ENCODE results near the gene SNX27.

SNX27 gene

GRCh38 chr1:151581451-151581850 is 30.4 kb upstream of the SNX27 start:
- ChIA-PET POLR2A (interaction anchor here (1.0 kb wide), 1 partner anchor 40 kb away, joined by 4 read pairs; no protein-coding TSS in a partner anchor), CTCF (interaction anchor here (2.3 kb wide), 1 partner anchor 13 kb away, joined by 11 read pairs; no protein-coding TSS in a partner anchor)
- TF ChIP-seq FOXK2 (IDR thresholded peaks at IDR 0.05) (no peak), SUZ12 (IDR thresholded peaks at IDR 0.05) (no peak), TARDBP (IDR thresholded peaks at IDR 0.05) (no peak), ARNT (IDR thresholded peaks at IDR 0.05) (no peak), BHLHE40 (IDR thresholded peaks at IDR 0.05; ENCODE audit: borderline replicate concordance) (no peak), ELF4 (IDR thresholded peaks at IDR 0.05) (no peak), FOXA1 (IDR thresholded peaks at IDR 0.05) (no peak), NFRKB (IDR thresholded peaks at IDR 0.05) (no peak), CTBP1 (IDR thresholded peaks at IDR 0.05; ENCODE audit: borderline replicate concordance) (no peak), SP1 (IDR thresholded peaks at IDR 0.05) (no peak), ZNF384 (IDR thresholded peaks at IDR 0.05) (no peak), HDGF (IDR thresholded peaks at IDR 0.05; ENCODE audit: borderline replicate concordance) (no peak), PKNOX1 (IDR thresholded peaks at IDR 0.05) (no peak), L3MBTL2 (conservative IDR thresholded peaks at IDR 0.05) (no peak), LEF1 (IDR thresholded peaks at IDR 0.05; ENCODE audit: borderline replicate concordance) (no peak), FOXM1 (IDR thresholded peaks at IDR 0.05; ENCODE audit: borderline replicate concordance) (no peak)
- DNase-seq (ENCODE audit: extremely low spot score), result no peak

GRCh38 chr1:151581921-151582320 is 29.9 kb upstream of the SNX27 start:
- no peak for DNase-seq (ENCODE audit: extremely low spot score)
- ChIA-PET POLR2A (interaction anchor here (1.0 kb wide), 1 partner anchor 41 kb away, joined by 4 read pairs; no protein-coding TSS in a partner anchor), CTCF (interaction anchor here (2.3 kb wide), 1 partner anchor 12 kb away, joined by 11 read pairs; no protein-coding TSS in a partner anchor)
- TF ChIP-seq FOXA1 (IDR thresholded peaks at IDR 0.05) (no peak), TARDBP (IDR thresholded peaks at IDR 0.05) (no peak), FOXM1 (IDR thresholded peaks at IDR 0.05; ENCODE audit: borderline replicate concordance) (no peak), BHLHE40 (IDR thresholded peaks at IDR 0.05; ENCODE audit: borderline replicate concordance) (no peak), HDGF (IDR thresholded peaks at IDR 0.05; ENCODE audit: borderline replicate concordance) (no peak), ZNF384 (IDR thresholded peaks at IDR 0.05) (no peak), CTBP1 (IDR thresholded peaks at IDR 0.05; ENCODE audit: borderline replicate concordance) (no peak), SP1 (IDR thresholded peaks at IDR 0.05) (no peak), FOXK2 (IDR thresholded peaks at IDR 0.05) (no peak), SUZ12 (IDR thresholded peaks at IDR 0.05) (no peak), ARNT (IDR thresholded peaks at IDR 0.05) (no peak), NFRKB (IDR thresholded peaks at IDR 0.05) (no peak), LEF1 (IDR thresholded peaks at IDR 0.05; ENCODE audit: borderline replicate concordance) (no peak)

GRCh38 chr1:151583796-151584195 is 28.1 kb upstream of the SNX27 start:
- DNase-seq (ENCODE audit: extremely low spot score), result no peak
- ChIA-PET POLR2A (no interaction called here), CTCF (interaction anchor here (0.9 kb wide), 1 partner anchor 10 kb away, joined by 5 read pairs; no protein-coding TSS in a partner anchor)
- TF ChIP-seq CTBP1 (IDR thresholded peaks at IDR 0.05; ENCODE audit: borderline replicate concordance) (no peak), SUZ12 (IDR thresholded peaks at IDR 0.05) (no peak), FOXK2 (IDR thresholded peaks at IDR 0.05) (no peak), L3MBTL2 (conservative IDR thresholded peaks at IDR 0.05) (no peak), ZNF384 (IDR thresholded peaks at IDR 0.05) (no peak), ARNT (IDR thresholded peaks at IDR 0.05) (no peak), LEF1 (IDR thresholded peaks at IDR 0.05; ENCODE audit: borderline replicate concordance) (no peak), SP1 (IDR thresholded peaks at IDR 0.05) (no peak), TARDBP (IDR thresholded peaks at IDR 0.05) (no peak), PKNOX1 (IDR thresholded peaks at IDR 0.05) (no peak)

- no peak for DNase-seq (ENCODE audit: extremely low spot score)
- ChIA-PET POLR2A (no interaction called here), CTCF (interaction anchor here (0.9 kb wide), 1 partner anchor 9 kb away, joined by 5 read pairs; no protein-coding TSS in a partner anchor)
- TF ChIP-seq SUZ12 (IDR thresholded peaks at IDR 0.05), result no peak
- TF ChIP-seq HDGF (IDR thresholded peaks at IDR 0.05; ENCODE audit: borderline replicate concordance), result no peak
- no peak for TF ChIP-seq NFRKB (IDR thresholded peaks at IDR 0.05)
- no peak for TF ChIP-seq FOXA1 (IDR thresholded peaks at IDR 0.05)
- TF ChIP-seq ELF4 (IDR thresholded peaks at IDR 0.05), result no peak
Observed at GRCh38 chr1:151584278-151584677, 27.6 kb upstream of the SNX27 start.

- ChIA-PET POLR2A (no interaction called here), CTCF (no interaction called here)
- no peak for TF ChIP-seq CTBP1 (IDR thresholded peaks at IDR 0.05; ENCODE audit: borderline replicate concordance)
- no peak for TF ChIP-seq LEF1 (IDR thresholded peaks at IDR 0.05; ENCODE audit: borderline replicate concordance)
- TF ChIP-seq FOXK2 (IDR thresholded peaks at IDR 0.05), result no peak
- no peak for TF ChIP-seq HDGF (IDR thresholded peaks at IDR 0.05; ENCODE audit: borderline replicate concordance)
- TF ChIP-seq ARNT (IDR thresholded peaks at IDR 0.05), result no peak
- no peak for TF ChIP-seq SP1 (IDR thresholded peaks at IDR 0.05)
- no peak for TF ChIP-seq PKNOX1 (IDR thresholded peaks at IDR 0.05)
- no peak for TF ChIP-seq FOXA1 (IDR thresholded peaks at IDR 0.05)
- TF ChIP-seq FOXM1 (IDR thresholded peaks at IDR 0.05; ENCODE audit: borderline replicate concordance), result no peak
- TF ChIP-seq TARDBP (IDR thresholded peaks at IDR 0.05), result no peak
- TF ChIP-seq ZNF384 (IDR thresholded peaks at IDR 0.05), result no peak
- no peak for TF ChIP-seq NFRKB (IDR thresholded peaks at IDR 0.05)
- TF ChIP-seq ELF4 (IDR thresholded peaks at IDR 0.05), result no peak
- DNase-seq (ENCODE audit: extremely low spot score), result no peak
Observed at GRCh38 chr1:151584780-151585179, 27.1 kb upstream of the SNX27 start.

GRCh38 chr1:151585622-151586021 is 26.2 kb upstream of the SNX27 start:
- POLR2A ChIA-PET, result interaction anchor here (0.6 to 0.8 kb wide), 2 partner anchors 9 to 23 kb away, joined by 3 read pairs; no protein-coding TSS in a partner anchor
- CTCF ChIA-PET, result interaction anchor here (0.6 to 1.0 kb wide), 3 partner anchors 8 to 285 kb away, joined by 3 to 6 read pairs (median 4); no protein-coding TSS in a partner anchor
- DNase-seq (ENCODE audit: extremely low spot score), result no peak
- TF ChIP-seq FOXM1 (IDR thresholded peaks at IDR 0.05; ENCODE audit: borderline replicate concordance), result no peak
